CD14-positive monocyte (primary cell): ENCODE results near the gene NMUR1. TPM values are rescaled to one million over a fixed set of nuclear protein-coding genes. Genes with fewer than 3 reads are reported as not detected.

Experiments
- DNase-seq, 3 donors: peaks; one replicate each; pipeline ENCODE4 v3.0.0-alpha.2; 2011 to 2022
- H2AFZ ChIP-seq: 2 replicates; pipeline ENCODE4 v1.6.0; 2012; ENCODE audit warnings: mild to moderate bottlenecking, low read depth, low read length, inconsistent platforms; ENCODE audit not compliant: insufficient read depth, poor library complexity, severe bottlenecking
- H3K27ac ChIP-seq, 2 donors: 1 replicate in 1 of 2; 2 replicates in 1 of 2; pipeline ENCODE4 v1.5.1; 2012 to 2013; ENCODE audit warnings: low read length in 2 of 2, control low read depth in 1 of 2, inconsistent platforms in 1 of 2, low read depth in 1 of 2, mild to moderate bottlenecking in 1 of 2
- H3K27me3 ChIP-seq, 2 donors: one replicate each; pipeline versions ENCODE4 v1.6.0 to v1.6.1; 2011 to 2013; ENCODE audit warnings: low read length in 2 of 2; ENCODE audit not compliant: control insufficient read depth in 2 of 2, insufficient read depth in 2 of 2
- H3K36me3 ChIP-seq, 2 donors: replicated peaks in 1 of 2; 1 replicate in 1 of 2; 2 replicates in 1 of 2; pipeline versions ENCODE4 v1.5.1 to v1.6.1; 2012 to 2013; ENCODE audit warnings: low read length in 2 of 2, control low read depth in 1 of 2, inconsistent platforms in 1 of 2, mild to moderate bottlenecking in 1 of 2; ENCODE audit not compliant: insufficient read depth in 2 of 2, control insufficient read depth in 1 of 2
- H3K4me1 ChIP-seq, 2 donors: 1 replicate in 1 of 2; 2 replicates in 1 of 2; pipeline versions ENCODE4 v1.5.1 to v1.6.1; 2012 to 2013; ENCODE audit warnings: low read length in 2 of 2, control low read depth in 1 of 2, inconsistent platforms in 1 of 2, mild to moderate bottlenecking in 1 of 2, moderate library complexity in 1 of 2; ENCODE audit not compliant: insufficient read depth in 2 of 2, control insufficient read depth in 1 of 2
- H3K4me2 ChIP-seq: replicated peaks from 2 replicates; pipeline ENCODE3; 2012; ENCODE audit warnings: low read length, moderate library complexity, mild to moderate bottlenecking; ENCODE audit not compliant: poor library complexity, severe bottlenecking; ENCODE audit errors: extremely low read depth
- H3K4me3 ChIP-seq, 3 experiments: fragments of 200-600 bp in 1 of 3; sonication (generic) in 1 of 3; replicated peaks in 1 of 3; 1 replicate in 2 of 3; 2 replicates in 1 of 3; pipeline ENCODE4 v1.5.1; 2011 to 2013; ENCODE audit warnings: low read length in 3 of 3, mild to moderate bottlenecking in 3 of 3, control low read depth in 2 of 3, low read depth in 2 of 3, inconsistent platforms in 1 of 3, moderate library complexity in 1 of 3
- H3K79me2 ChIP-seq: 2 replicates; pipeline ENCODE4 v1.6.0; 2012; ENCODE audit warnings: mild to moderate bottlenecking, control low read depth, inconsistent platforms, low read length, moderate library complexity; ENCODE audit not compliant: insufficient read depth
- H3K9ac ChIP-seq: 2 replicates; pipeline ENCODE4 v1.6.0; 2017; ENCODE audit warnings: low read length, mild to moderate bottlenecking; ENCODE audit not compliant: insufficient read depth, poor library complexity, severe bottlenecking
- H3K9me3 ChIP-seq, 2 donors: replicated peaks in 1 of 2; 1 replicate in 1 of 2; 2 replicates in 1 of 2; pipeline versions ENCODE4 v1.5.1 to v1.6.1; 2012 to 2013; ENCODE audit warnings: low read length in 2 of 2, control low read depth in 1 of 2; ENCODE audit not compliant: control insufficient read depth in 1 of 2, insufficient read depth in 1 of 2
- H4K20me1 ChIP-seq: 2 replicates; pipeline ENCODE4 v1.6.0; 2012; ENCODE audit warnings: mild to moderate bottlenecking, low read length, control low read depth, moderate library complexity; ENCODE audit not compliant: insufficient read depth
- H3K27ac Mint-ChIP-seq, 7 donors: one replicate each; pipeline ENCODE4 v1.8.0; 2020; ENCODE audit warnings: mild to moderate bottlenecking in 7 of 7, mixed read lengths in 7 of 7, moderate library complexity in 6 of 7, inconsistent platforms in 2 of 7
- H3K27me3 Mint-ChIP-seq, 3 donors: one replicate each; pipeline ENCODE4 v1.8.0; 2021 to 2022; ENCODE audit warnings: low read depth in 3 of 3, mild to moderate bottlenecking in 3 of 3, mixed read lengths in 3 of 3, moderate library complexity in 3 of 3, inconsistent platforms in 1 of 3
- H3K36me3 Mint-ChIP-seq, 2 donors: one replicate each; pipeline ENCODE4 v1.8.0; 2020; ENCODE audit warnings: mixed read lengths in 2 of 2, inconsistent platforms in 1 of 2, mild to moderate bottlenecking in 1 of 2
- H3K4me1 Mint-ChIP-seq: one replicate; pipeline ENCODE4 v1.8.0; 2020; ENCODE audit warnings: mild to moderate bottlenecking, mixed read lengths
- H3K4me3 Mint-ChIP-seq, 2 donors: one replicate each; pipeline ENCODE4 v1.8.0; 2020; ENCODE audit warnings: mild to moderate bottlenecking in 2 of 2, mixed read lengths in 2 of 2, moderate library complexity in 1 of 2
- H3K9me3 Mint-ChIP-seq, 7 donors: one replicate each; pipeline ENCODE4 v1.8.0; 2020 to 2022; ENCODE audit warnings: mixed read lengths in 7 of 7, mild to moderate bottlenecking in 6 of 7, moderate library complexity in 6 of 7, inconsistent platforms in 2 of 7
- WGBS: methylation state at CpG from one replicate; pipeline ENCODE4 v1.1.5; 2013; ENCODE audit warnings: missing lambda C conversion rate; ENCODE audit not compliant: insufficient coverage; 5-methylcytosine and 5-hydroxymethylcytosine counted together
- intact Hi-C, 2 donors: fragments of 100-400 bp; cut with micrococcal nuclease; formaldehyde crosslinking; loops; one replicate each; pipeline versions ENCODE4 v1.15.0 to v1.15.1; 2023
- polyA plus RNA-seq, 3 donors: library from polyadenylated mRNA; depleted of rRNA in 1 of 3; unstranded in 2 of 3; stranded (reverse) in 1 of 3; fragments of 300-500 nt in 2 of 3; fragments of >200 nt in 1 of 3; fragmentation: Illumina TruSeq in 2 of 3; gene quantifications; 1 replicate in 2 of 3; 2 replicates in 1 of 3; pipeline ENCODE4 v1.2.3, GENCODE V29; 2012 to 2021
- TF ChIP-seq, protein P1 (sequence below): fragments of 200-600 bp; IDR thresholded peaks from one replicate; pipeline ENCODE4 v1.8.0; 2022; ENCODE audit warnings: antibody characterized with exemption, mild to moderate bottlenecking

Gene NMUR1
- polyA plus RNA-seq, 3 donors, result not detected

DNA sequence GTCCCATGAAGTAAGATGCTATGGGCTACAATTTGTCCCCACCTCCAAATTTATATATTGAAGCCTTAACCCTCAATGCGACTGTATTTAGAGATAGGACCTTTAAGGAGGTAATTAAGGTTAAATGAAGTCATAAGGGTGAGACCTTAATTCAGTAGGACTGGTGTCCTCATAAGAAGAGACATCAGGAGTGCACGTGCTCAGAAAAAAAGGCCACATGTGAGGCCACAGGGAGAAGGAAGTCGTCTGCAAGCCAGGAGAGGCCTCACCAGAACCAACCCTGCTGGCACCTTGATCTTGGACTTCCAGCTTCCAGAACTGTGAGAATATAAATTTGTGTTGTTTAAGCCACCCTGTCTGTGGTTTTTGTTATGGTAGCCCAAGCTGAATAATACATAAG is 36.9 kb upstream of the NMUR1 start:
- Histone ChIP-seq H3K4me1 (no peaks in the 10 kb centered on the region), H3K4me2 (no peak overlapping the region), H3K9me3 (no peaks in the 10 kb centered on the region), H3K79me2 (no peaks in the 10 kb centered on the region), H3K27me3 (no peaks in the 10 kb centered on the region), H3K4me3 (no peak overlapping the region), H4K20me1 (no peaks in the 10 kb centered on the region), H3K27ac (no peak overlapping the region), H3K36me3 (no peaks in the 10 kb centered on the region), H3K9ac (no peak overlapping the region), H2AFZ (no peak overlapping the region)
- intact Hi-C loops, result no loop called here
- Mint-ChIP-seq H3K27ac (no peak overlapping the region), H3K27me3 (peaks cover 0 to 5% (median 2%) of the 10 kb centered on the region in 3 donors), H3K36me3 (no peaks in the 10 kb centered on the region), H3K4me3 (no peak overlapping the region), H3K9me3 (peaks cover 0 to 3% (median 0%) of the 10 kb centered on the region in 7 donors), H3K4me1 (peaks cover 3% of the 10 kb centered on the region)
- DNase-seq, result no peak
- WGBS, result 44% methylated on average over 2 of the region's 3 CpGs
- TF ChIP-seq, protein P1, sequence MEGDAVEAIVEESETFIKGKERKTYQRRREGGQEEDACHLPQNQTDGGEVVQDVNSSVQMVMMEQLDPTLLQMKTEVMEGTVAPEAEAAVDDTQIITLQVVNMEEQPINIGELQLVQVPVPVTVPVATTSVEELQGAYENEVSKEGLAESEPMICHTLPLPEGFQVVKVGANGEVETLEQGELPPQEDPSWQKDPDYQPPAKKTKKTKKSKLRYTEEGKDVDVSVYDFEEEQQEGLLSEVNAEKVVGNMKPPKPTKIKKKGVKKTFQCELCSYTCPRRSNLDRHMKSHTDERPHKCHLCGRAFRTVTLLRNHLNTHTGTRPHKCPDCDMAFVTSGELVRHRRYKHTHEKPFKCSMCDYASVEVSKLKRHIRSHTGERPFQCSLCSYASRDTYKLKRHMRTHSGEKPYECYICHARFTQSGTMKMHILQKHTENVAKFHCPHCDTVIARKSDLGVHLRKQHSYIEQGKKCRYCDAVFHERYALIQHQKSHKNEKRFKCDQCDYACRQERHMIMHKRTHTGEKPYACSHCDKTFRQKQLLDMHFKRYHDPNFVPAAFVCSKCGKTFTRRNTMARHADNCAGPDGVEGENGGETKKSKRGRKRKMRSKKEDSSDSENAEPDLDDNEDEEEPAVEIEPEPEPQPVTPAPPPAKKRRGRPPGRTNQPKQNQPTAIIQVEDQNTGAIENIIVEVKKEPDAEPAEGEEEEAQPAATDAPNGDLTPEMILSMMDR, result no peak

DNA sequence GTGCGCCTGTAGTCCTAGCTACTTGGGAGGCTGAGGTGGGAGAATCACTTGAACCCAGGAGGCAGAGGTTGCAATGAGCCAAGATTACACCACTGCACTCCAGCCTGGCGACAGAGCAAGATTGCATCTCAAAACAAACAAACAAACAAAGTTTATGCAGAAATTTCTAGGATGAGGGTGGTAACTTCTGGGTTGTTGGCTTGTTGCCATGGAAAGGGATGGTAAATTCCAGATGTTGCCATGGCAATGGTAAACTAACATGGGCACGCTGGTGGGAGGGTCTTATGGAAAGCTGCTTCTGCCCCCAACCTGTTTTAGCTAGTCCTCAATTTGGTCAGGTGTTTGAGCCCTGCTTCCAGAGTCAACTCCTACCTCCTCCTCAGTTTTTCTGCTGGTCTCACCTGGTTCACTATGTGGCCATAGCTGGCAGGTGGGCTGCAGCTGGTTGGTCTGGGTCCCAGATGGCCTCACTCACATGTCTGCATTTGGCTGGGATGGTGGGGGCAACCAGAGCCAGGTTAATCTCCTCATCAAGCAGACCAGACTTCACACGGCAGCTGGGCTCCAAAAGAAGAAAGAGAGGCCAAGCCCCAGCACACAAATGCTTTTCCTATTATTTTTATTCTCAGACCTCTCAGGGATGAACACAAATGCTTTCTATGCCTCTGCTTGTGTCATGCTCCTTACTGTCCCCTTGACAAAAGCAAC is 35.8 kb upstream of the NMUR1 start:
- no CpG with 5 or more reads among the region's 4 CpGs for WGBS
- Mint-ChIP-seq H3K9me3 (peaks cover 0 to 3% (median 0%) of the 10 kb centered on the region in 7 donors), H3K27ac (peak overlapping the region in 1 of 7 donors; percentile 5), H3K4me3 (no peak overlapping the region), H3K4me1 (no peaks in the 10 kb centered on the region), H3K36me3 (no peaks in the 10 kb centered on the region), H3K27me3 (peaks cover 0 to 5% (median 2%) of the 10 kb centered on the region in 3 donors)
- Histone ChIP-seq H3K36me3 (no peaks in the 10 kb centered on the region), H3K9me3 (no peaks in the 10 kb centered on the region), H3K27me3 (no peaks in the 10 kb centered on the region), H3K4me3 (no peak overlapping the region), H2AFZ (no peak overlapping the region), H3K27ac (no peak overlapping the region), H3K79me2 (no peaks in the 10 kb centered on the region), H4K20me1 (no peaks in the 10 kb centered on the region), H3K4me2 (no peak overlapping the region), H3K4me1 (no peaks in the 10 kb centered on the region), H3K9ac (no peak overlapping the region)
- DNase-seq, result no peak
- intact Hi-C loops, result no loop called here
- TF ChIP-seq, protein P1, result no peak
